Karpas-422 (cell line): ENCODE results near the gene LPIN3. TPM values are rescaled to one million over a fixed set of nuclear protein-coding genes. Genes with fewer than 3 reads are reported as not detected.

Source experiments
- DNase-seq: peaks from one replicate; pipeline ENCODE4 v3.0.0-alpha.2; 2015
- H2AFZ ChIP-seq: fragments of 200-600 bp; sonication (generic); 2 replicates; pipeline ENCODE4 v1.6.1; 2014; ENCODE audit warnings: antibody characterized with exemption, low read length, mixed read lengths
- H3K27ac ChIP-seq: fragments of 200-600 bp; sonication (generic); 2 replicates; pipeline ENCODE4 v1.5.1; 2014; ENCODE audit warnings: mild to moderate bottlenecking, low read length, moderate library complexity
- H3K27me3 ChIP-seq: fragments of 200-600 bp; sonication (generic); 2 replicates; pipeline ENCODE4 v1.6.1; 2014; ENCODE audit warnings: low read length, mixed read lengths
- H3K36me3 ChIP-seq: fragments of 200-600 bp; sonication (generic); 2 replicates; pipeline ENCODE4 v1.6.1; 2014; ENCODE audit warnings: low read length, mixed read lengths; ENCODE audit not compliant: insufficient read depth
- H3K4me1 ChIP-seq: fragments of 200-600 bp; sonication (generic); 2 replicates; pipeline ENCODE4 v1.6.1; 2014; ENCODE audit warnings: mild to moderate bottlenecking, low read length, mixed read lengths
- H3K4me2 ChIP-seq: fragments of 200-600 bp; sonication (generic); 2 replicates; pipeline ENCODE4 v1.6.1; 2014; ENCODE audit warnings: low read length, low read depth, mild to moderate bottlenecking; ENCODE audit not compliant: poor library complexity, severe bottlenecking
- H3K4me3 ChIP-seq: fragments of 200-600 bp; sonication (generic); 2 replicates; pipeline ENCODE4 v1.5.1; 2014; ENCODE audit warnings: mild to moderate bottlenecking, antibody characterized with exemption, low read length, mixed read lengths
- H3K79me2 ChIP-seq: fragments of 200-600 bp; sonication (generic); 2 replicates; pipeline ENCODE4 v1.6.1; 2014; ENCODE audit warnings: mild to moderate bottlenecking, low read length, mixed read lengths
- H3K9ac ChIP-seq: fragments of 200-600 bp; sonication (generic); 2 replicates; pipeline ENCODE4 v1.6.0; 2014; ENCODE audit warnings: low read length
- H3K9me2 ChIP-seq: fragments of 200-600 bp; sonication (generic), shearing (Covaris generic); replicated peaks from 2 replicates; pipeline ENCODE4 v1.6.0; 2014; ENCODE audit warnings: mild to moderate bottlenecking, low read length, moderate library complexity; ENCODE audit not compliant: insufficient read depth
- H3K9me3 ChIP-seq: fragments of 300-700, 200-600 bp; sonication (generic); 2 replicates; pipeline ENCODE4 v1.6.1; 2014; ENCODE audit warnings: low read length, mixed read lengths
- H4K20me1 ChIP-seq: fragments of 200-600 bp; sonication (generic); 2 replicates; pipeline ENCODE4 v1.6.1; 2014; ENCODE audit warnings: mild to moderate bottlenecking, antibody characterized with exemption, low read length, low read depth; ENCODE audit not compliant: insufficient read depth
- total RNA-seq: library from RNA; depleted of rRNA; stranded (reverse); fragments of >200 nt; shearing (Covaris generic); gene quantifications from 2 replicates; pipeline ENCODE4 v1.2.3, GENCODE V29; 2014; ENCODE audit warnings: low replicate concordance

LPIN3 gene
- total RNA-seq, 1 experiment from 2014 or later: not detected

DNA sequence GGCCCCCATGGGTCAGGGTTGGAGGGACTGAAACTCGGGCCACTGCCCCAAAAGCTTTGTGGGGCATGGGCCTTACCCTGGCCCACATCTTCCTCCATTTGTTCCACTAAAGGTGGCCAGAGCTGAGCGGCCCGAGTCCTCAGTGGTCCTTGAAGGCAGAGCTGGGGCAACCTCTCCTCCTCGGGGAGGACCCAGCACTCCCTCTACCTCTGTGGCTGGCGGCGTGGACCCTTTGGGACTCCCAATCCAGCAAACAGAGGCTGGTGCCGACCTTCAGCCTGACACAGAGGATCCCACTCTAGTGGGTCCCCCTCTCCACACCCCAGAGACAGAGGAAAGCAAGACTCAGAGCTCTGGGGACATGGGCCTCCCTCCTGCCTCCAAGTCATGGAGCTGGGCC lies 9.3 kb downstream of the LPIN3 start:
- H3K27ac ChIP-seq: no peak overlapping the region
- H3K4me2 ChIP-seq: no peak overlapping the region
- no peak overlapping the region for H2AFZ ChIP-seq
- H3K4me1 ChIP-seq: no peaks in the 10 kb centered on the region
- H3K36me3 ChIP-seq: no peaks in the 10 kb centered on the region
- no peaks in the 10 kb centered on the region for H4K20me1 ChIP-seq
- no peak for DNase-seq
- H3K9ac ChIP-seq: no peak overlapping the region
- no peaks in the 10 kb centered on the region for H3K9me2 ChIP-seq
- no peaks in the 10 kb centered on the region for H3K79me2 ChIP-seq
- no peaks in the 10 kb centered on the region for H3K9me3 ChIP-seq
- no peak overlapping the region for H3K4me3 ChIP-seq
- no peaks in the 10 kb centered on the region for H3K27me3 ChIP-seq

GRCh38 chr20:41350408-41350962 lies 9.9 kb downstream of the LPIN3 start:
- Histone ChIP-seq H3K27me3 (no peaks in the 10 kb centered on the region), H3K27ac (no peak overlapping the region), H4K20me1 (no peaks in the 10 kb centered on the region), H3K9ac (no peak overlapping the region), H3K9me2 (no peaks in the 10 kb centered on the region), H3K4me1 (no peaks in the 10 kb centered on the region), H3K4me3 (no peak overlapping the region; the same call in 1 of the 2 replicates), H3K4me2 (no peak overlapping the region), H3K9me3 (no peaks in the 10 kb centered on the region), H3K79me2 (no peaks in the 10 kb centered on the region), H2AFZ (peak overlapping the region; percentile 8; the same call in 1 of the 2 replicates), H3K36me3 (no peaks in the 10 kb centered on the region)
- DNase-seq: no peak

DNA sequence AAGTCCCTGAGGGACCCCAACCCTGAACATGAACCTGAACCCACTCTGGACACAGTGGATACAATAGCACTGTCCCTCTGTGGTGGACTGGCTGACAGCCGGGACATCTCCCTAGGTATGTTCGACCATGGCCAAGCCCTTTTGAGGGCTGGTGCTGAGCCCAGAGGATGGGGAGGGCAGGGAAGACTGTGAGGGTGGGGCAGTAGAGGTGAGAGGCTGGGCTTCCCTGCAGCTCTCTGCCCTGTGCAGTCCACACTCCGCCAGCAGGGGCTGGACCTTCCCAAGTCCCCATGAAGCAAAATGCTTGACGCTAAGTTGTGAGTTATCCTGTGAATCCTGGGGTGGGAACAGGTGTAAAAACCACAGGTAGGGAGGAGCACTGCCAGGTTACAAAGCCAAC lies 11.5 kb downstream of the LPIN3 start:
- no peak overlapping the region for H3K27ac ChIP-seq
- no peaks in the 10 kb centered on the region for H4K20me1 ChIP-seq
- no peaks in the 10 kb centered on the region for H3K9me2 ChIP-seq
- no peaks in the 10 kb centered on the region for H3K27me3 ChIP-seq
- H3K9ac ChIP-seq: no peak overlapping the region
- DNase-seq: no peak
- no peaks in the 10 kb centered on the region for H3K79me2 ChIP-seq
- no peaks in the 10 kb centered on the region for H3K4me1 ChIP-seq
- no peak overlapping the region for H3K4me3 ChIP-seq
- H3K4me2 ChIP-seq: no peak overlapping the region
- H3K9me3 ChIP-seq: no peaks in the 10 kb centered on the region
- no peaks in the 10 kb centered on the region for H3K36me3 ChIP-seq
- H2AFZ ChIP-seq: no peak overlapping the region

DNA sequence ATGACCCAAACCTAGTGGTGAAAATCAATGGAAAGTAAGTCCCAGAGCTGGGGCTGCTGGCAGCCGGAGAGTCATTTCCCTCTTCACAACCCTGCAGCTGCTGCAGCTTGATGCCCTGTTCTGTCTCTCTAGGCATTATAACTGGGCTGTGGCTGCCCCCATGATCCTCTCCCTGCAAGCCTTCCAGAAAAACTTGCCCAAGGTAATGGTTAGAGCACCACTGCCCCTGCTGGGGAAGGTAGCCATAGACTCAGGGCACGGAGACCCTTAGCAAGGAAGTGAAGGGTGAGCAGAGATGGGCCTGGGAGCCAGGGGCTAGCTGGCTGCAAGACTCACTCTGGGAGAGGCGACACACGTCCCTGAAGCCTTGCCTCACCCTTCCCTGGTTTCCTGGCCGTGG lies 12.0 kb downstream of the LPIN3 start:
- Histone ChIP-seq H3K9me3 (no peaks in the 10 kb centered on the region), H3K9me2 (no peaks in the 10 kb centered on the region), H3K4me2 (no peak overlapping the region), H3K4me3 (no peak overlapping the region), H3K27me3 (no peaks in the 10 kb centered on the region), H2AFZ (no peak overlapping the region), H3K27ac (no peak overlapping the region), H3K36me3 (no peaks in the 10 kb centered on the region), H4K20me1 (no peaks in the 10 kb centered on the region), H3K9ac (no peak overlapping the region), H3K79me2 (no peaks in the 10 kb centered on the region), H3K4me1 (no peaks in the 10 kb centered on the region)
- DNase-seq: no peak

- H3K4me2 ChIP-seq: no peak overlapping the region
- no peaks in the 10 kb centered on the region for H3K36me3 ChIP-seq
- no peaks in the 10 kb centered on the region for H3K9me3 ChIP-seq
- H2AFZ ChIP-seq: no peak overlapping the region
- H3K9ac ChIP-seq: no peak overlapping the region
- DNase-seq: no peak
- no peaks in the 10 kb centered on the region for H3K27me3 ChIP-seq
- no peak overlapping the region for H3K27ac ChIP-seq
- no peaks in the 10 kb centered on the region for H3K4me1 ChIP-seq
- H4K20me1 ChIP-seq: no peaks in the 10 kb centered on the region
- H3K4me3 ChIP-seq: no peak overlapping the region
- no peaks in the 10 kb centered on the region for H3K79me2 ChIP-seq
- H3K9me2 ChIP-seq: no peaks in the 10 kb centered on the region
Observed at GRCh38 chr20:41353530-41353929, 12.9 kb downstream of the LPIN3 start.

GRCh38 chr20:41355192-41355591 lies 14.6 kb downstream of the LPIN3 start:
- H3K9ac ChIP-seq: no peak overlapping the region

GRCh38 chr20:41355598-41356203 lies 15.1 kb downstream of the LPIN3 start:
- Histone ChIP-seq H3K79me2 (no peaks in the 10 kb centered on the region), H3K9me2 (no peaks in the 10 kb centered on the region), H3K4me3 (no peak overlapping the region)

More at GRCh38 chr20:41355192-41355591, 14.6 kb downstream of the LPIN3 start:
- Histone ChIP-seq H3K4me2 (no peak overlapping the region), H3K36me3 (no peaks in the 10 kb centered on the region), H3K27ac (no peak overlapping the region), H3K9me2 (no peaks in the 10 kb centered on the region), H2AFZ (no peak overlapping the region), H3K27me3 (no peaks in the 10 kb centered on the region), H3K9me3 (no peaks in the 10 kb centered on the region), H4K20me1 (no peaks in the 10 kb centered on the region), H3K4me3 (no peak overlapping the region), H3K4me1 (no peaks in the 10 kb centered on the region), H3K79me2 (no peaks in the 10 kb centered on the region)
- DNase-seq: no peak

GRCh38 chr20:41356951-41357350 lies 16.3 kb downstream of the LPIN3 start:
- no peak overlapping the region for H3K4me3 ChIP-seq
- no peak overlapping the region for H2AFZ ChIP-seq
- no peak overlapping the region for H3K9ac ChIP-seq
- no peak for DNase-seq
- H3K27me3 ChIP-seq: no peaks in the 10 kb centered on the region
- no peaks in the 10 kb centered on the region for H3K4me1 ChIP-seq
- H3K9me3 ChIP-seq: no peaks in the 10 kb centered on the region
- no peaks in the 10 kb centered on the region for H4K20me1 ChIP-seq
- H3K9me2 ChIP-seq: no peaks in the 10 kb centered on the region
- no peak overlapping the region for H3K4me2 ChIP-seq
- no peak overlapping the region for H3K27ac ChIP-seq
- no peaks in the 10 kb centered on the region for H3K79me2 ChIP-seq
- H3K36me3 ChIP-seq: no peaks in the 10 kb centered on the region

More at GRCh38 chr20:41355598-41356203, 15.1 kb downstream of the LPIN3 start:
- Histone ChIP-seq H3K9me3 (no peaks in the 10 kb centered on the region), H3K36me3 (no peaks in the 10 kb centered on the region), H3K4me2 (no peak overlapping the region), H3K27ac (no peak overlapping the region), H3K4me1 (no peaks in the 10 kb centered on the region), H3K9ac (no peak overlapping the region), H2AFZ (no peak overlapping the region), H3K27me3 (no peaks in the 10 kb centered on the region), H4K20me1 (no peaks in the 10 kb centered on the region)
- no peak for DNase-seq
